ENCODE data around the gene MBTPS2.
A peak's percentile ranks its signal among the peaks of the same experiment; 100 is the strongest.
"Not testable (repeated sequence)": the region's sequence is repeated elsewhere in the genome, so short reads cannot be mapped to it uniquely, and the experiment has no call there.

The MBTPS2 gene

GRCh38 chrX:21839334-21840192 is at the start of gene MBTPS2:
MBTPS2 (plus strand) TSS chrX:21839617; CDS start chrX:21839735, 118 bp downstream.
- DNase-seq (ENCODE audit: low read depth): peak; percentile 82

DNA sequence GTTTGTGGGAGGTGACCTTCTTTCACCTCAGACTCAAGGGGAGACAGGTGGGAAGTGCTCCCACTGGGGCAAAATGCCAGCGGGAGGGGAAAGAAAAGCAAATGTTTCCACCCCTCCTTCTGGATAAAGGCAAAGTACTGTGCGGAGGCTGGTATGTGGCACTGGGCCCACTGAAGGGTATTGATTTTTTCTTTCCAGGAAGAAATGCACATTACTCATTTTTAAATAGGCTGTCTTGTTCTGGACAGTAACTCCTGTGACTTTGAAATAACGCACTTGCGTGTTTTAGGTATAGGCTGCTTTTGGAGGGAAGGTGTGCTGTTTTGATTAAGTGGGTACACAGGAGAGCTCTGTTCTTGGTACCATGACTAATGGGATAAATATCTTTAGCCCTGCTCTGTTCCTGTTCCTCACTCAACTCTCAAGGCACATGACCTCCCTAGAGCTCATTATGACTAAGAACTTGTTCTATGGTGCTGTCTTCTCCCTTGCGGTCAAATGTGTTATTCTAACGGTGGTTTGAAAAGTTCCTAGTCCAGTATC is 40.7 kb upstream of the MBTPS2 start:
- DNase-seq (ENCODE audit: low read depth): peak; percentile 6

- no peak for DNase-seq (ENCODE audit: low read depth)
These were observed 39.6 kb upstream of the MBTPS2 start for GRCh38 chrX:21799767-21800166.

DNA sequence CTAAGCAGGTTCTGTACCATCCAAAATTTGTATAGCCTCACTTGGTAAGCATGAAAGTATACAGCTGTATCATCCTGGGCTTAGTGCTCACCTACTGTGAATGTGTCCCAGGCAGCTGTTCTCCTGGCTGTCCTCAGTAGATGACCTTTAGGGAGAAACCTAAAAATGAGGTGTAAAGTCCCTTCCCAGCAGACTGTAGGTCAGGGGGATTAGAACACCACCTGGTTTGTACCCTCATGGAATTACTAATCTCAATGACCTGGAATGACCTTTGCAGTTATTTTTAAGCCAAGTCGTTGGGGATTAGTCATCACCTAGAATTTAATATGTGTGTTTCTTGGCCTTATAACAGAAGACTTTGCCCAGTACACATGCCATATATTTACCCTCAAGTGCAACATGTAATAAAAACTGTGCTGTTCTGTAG is 39.1 kb upstream of the MBTPS2 start:
- peak; percentile 6 for DNase-seq (ENCODE audit: low read depth)

- DNase-seq (ENCODE audit: low read depth): no peak
These were observed 37.3 kb upstream of the MBTPS2 start for GRCh38 chrX:21802054-21802670.

DNA sequence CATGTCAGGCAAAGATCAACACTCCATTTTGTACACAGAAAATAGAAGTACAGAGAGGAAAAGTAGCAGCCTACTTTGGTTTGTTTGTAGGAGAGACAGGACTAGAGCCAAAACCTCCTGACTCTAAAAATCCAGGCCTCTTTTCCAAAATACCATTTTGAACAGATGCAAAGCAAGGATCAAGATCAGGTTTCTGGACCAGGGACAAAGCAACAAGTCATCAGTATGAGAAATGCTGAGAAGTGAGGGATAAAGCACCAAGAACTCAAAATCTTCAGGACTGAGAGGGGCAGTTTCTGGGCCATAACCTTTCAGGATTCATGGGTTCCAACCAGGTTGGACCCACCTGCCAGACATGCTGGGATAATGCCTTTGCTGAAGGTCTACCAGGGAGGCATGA is 36.6 kb upstream of the MBTPS2 start:
- no peak for DNase-seq (ENCODE audit: low read depth)

GRCh38 chrX:21806691-21807090 is 32.7 kb upstream of the MBTPS2 start:
- no peak for DNase-seq (ENCODE audit: low read depth)

- DNase-seq (ENCODE audit: low read depth): no peak
These were observed 27.6 kb upstream of the MBTPS2 start for GRCh38 chrX:21811832-21812231.

DNA sequence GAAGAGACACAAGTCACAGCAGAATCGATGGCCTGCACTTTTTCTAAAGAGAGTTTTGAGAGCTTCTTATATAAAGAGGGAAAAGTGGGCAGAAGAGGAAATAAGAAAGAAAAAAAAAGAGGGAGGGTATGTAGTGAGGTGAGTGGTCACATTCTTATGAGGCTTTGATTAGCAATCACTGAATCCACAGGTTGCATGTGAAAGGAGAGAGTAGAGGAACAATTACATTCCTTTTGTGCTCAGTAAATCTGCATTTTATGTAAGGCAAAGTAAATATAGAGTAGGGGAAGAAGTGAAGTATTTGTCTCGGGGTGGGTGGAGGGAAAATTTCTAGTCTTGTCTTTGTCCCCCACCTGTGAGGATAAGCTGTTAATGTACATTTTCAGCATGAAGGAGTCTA is 26.8 kb upstream of the MBTPS2 start:
- DNase-seq (ENCODE audit: low read depth): no peak

DNA sequence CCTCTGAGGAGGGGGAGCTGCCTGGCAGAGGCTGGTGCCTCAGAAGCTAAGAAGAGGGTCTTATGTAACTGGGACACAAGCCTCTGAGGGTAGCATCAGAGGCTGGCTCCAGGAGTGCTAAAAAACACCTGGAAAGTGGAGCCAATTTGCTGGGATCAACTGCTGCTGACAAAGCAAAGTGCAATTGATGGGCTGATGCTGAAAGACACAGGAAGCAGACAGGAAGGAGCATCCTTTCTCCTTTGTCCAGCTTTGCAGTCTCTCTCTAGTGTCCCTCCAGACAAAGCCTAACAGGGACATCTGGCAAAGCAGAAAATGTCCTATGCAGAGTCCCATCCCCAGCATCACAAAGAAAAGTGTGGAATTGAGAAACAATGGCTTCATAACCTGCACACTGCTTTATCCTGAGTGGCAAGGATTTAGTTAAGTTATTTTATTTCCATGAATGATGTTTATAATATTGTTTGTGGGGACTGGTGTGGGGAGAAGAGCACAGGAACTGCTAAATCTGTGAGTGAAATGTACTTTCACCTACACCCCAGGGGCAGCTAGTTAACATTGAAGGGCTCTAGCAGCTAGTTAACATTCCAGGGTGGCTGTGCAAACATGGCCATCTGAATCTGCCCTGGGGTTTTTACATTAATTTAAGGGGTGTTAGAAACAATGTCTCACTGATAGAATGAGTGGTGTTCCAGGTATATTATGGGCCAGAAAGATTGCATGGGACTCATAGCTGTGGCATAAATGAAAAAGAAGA is 25.6 kb upstream of the MBTPS2 start:
- no peak for DNase-seq (ENCODE audit: low read depth)

- DNase-seq (ENCODE audit: low read depth): no peak
These were observed 23.3 kb upstream of the MBTPS2 start for GRCh38 chrX:21816136-21816535.

DNA sequence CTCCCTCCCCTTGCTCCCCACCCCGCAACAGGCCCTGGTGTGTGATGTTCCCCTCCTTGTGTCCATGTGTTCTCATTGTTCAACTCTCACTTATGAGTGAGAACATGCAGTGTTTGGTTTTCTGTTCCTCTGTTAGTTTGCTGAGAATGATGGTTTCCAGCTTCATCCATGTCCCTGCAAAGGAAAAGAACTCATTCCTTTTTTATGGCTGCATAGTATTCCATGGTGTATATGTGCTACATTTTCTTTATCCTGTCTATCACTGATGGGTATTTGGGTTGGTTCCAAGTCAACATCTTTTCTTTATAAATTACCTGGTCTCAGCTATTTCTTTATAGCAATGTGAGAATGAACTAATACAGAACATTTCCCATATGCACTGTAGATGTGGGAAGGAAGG is 19.2 kb upstream of the MBTPS2 start:
- not testable (repeated sequence) for DNase-seq (ENCODE audit: low read depth)

GRCh38 chrX:21821875-21822274 is 17.5 kb upstream of the MBTPS2 start:
- DNase-seq (ENCODE audit: low read depth): no peak

GRCh38 chrX:21831496-21831895 is 7.9 kb upstream of the MBTPS2 start:
- DNase-seq (ENCODE audit: low read depth): no peak

DNA sequence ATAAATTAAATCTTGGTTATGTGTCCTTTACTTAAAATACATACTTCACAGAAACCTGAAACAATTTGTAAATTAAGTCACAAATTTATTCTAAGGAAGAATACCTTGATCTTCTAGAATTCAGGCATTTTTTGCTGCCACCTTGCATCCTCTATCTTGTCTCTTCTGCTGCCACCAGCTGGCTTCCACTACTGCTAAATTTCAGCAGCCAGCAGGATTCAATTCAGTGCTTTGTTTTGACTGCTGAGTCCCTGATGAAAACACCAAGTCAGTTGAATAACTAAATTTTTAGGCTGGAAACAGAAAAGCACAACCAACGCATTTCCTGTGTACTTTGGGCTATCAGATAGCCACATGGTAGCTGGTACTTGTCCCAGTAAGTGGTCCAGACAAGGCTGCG is 2.4 kb upstream of the MBTPS2 start:
- DNase-seq (ENCODE audit: low read depth): no peak

DNA sequence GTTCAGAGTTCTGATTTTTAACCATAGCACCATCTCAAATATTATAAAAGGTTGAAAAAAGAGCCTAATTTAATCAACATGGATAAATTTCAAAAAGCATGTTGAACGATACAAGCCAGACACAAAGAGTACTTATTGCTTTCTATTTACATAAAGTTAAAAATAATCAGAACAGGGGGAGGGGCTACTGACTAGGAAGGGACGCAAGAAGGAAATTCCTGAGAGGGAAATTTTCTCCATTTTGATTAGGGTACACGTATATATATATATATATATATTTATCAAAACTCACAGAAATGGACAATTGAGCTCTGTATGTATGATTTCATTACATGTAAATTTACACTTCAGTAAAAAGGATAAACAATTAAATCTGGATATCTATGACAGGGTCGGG is 482 bp upstream of the MBTPS2 start:
- DNase-seq (ENCODE audit: low read depth): peak; percentile 6

- no peak for DNase-seq (ENCODE audit: low read depth)
These were observed 752 bp downstream of the MBTPS2 start for GRCh38 chrX:21840193-21840545.

DNA sequence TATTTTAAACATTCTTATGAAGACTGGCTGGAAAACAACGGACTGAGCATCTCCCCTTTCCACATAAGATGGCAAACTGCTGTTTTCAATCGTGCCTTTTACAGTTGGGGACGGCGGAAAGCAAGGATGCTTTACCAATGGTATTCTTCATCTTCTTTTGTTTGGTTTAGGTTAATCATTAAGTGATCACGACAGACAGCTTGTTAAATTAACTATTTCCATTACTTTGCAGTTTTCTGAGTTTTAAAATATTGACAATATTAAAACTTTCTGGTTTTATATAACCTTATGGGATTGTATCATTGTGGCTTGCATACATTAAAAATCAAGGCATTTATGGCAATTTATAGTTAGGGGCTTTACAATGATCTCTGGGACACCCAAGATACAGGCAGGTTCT is 3.8 kb downstream of the MBTPS2 start:
- no peak for DNase-seq (ENCODE audit: low read depth)

DNA sequence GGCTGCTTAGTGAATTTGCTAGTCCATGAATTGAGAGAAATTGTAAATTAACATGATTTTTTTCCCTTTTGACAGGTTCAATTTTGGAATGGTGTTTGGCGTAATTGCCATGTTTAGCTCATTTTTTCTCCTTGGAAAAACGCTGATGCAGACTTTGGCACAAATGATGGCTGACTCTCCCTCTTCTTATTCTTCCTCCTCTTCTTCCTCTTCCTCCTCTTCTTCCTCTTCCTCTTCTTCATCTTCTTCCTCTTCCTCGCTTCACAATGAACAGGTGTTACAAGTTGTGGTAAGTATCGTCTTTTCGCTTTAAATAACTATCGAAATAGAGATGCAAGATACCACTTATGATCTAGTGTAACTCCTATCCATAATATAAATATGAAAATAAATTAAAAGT is 5.7 kb downstream of the MBTPS2 start:
- DNase-seq (ENCODE audit: low read depth): no peak

DNA sequence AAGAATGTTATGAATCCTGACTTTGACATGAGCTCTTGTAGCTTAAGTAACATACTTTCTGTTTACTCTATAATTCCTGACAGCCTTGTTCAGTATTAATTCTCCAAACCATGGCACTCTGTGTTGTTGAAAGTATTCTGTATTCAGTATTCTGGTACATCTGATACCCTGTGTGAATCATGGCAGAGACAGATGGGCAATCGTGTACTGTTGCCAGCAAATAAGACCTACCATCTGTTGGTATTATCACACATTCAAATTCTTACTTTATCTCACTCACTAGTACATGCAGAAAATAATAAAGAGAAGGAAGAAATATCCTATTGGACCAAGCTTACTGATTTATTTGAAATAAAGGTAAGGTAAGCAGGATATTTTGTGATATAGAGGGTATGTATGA is 7.9 kb downstream of the MBTPS2 start:
- no peak for DNase-seq (ENCODE audit: low read depth)

- DNase-seq (ENCODE audit: low read depth): no peak
These were observed 14.2 kb downstream of the MBTPS2 start for GRCh38 chrX:21853578-21853977.

DNA sequence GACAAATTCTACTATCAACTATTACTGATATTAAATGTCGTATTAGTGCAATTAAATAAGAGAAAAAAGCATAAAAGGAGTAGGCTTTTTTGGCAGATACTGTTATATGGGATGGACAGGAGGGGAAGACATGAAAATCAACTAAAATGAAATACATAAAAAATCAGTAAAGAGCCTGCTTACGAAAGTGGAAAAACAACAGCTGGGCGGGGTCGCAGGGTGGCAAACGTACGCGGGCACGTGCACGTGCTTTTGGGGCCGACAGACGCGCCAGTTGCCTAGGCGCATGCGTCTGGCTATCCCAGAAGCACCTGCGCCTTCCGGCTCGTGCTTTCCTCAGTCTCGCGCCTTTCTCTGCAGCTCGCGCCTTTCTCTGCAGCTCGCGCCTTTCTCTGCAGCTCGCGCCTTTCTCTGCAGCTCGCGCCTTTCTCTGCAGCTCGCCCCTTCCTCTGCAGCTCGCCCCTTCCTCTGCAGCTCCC is 16.6 kb downstream of the MBTPS2 start, which contains the start of gene YY2:
Gene YY2, plus strand, starts transcription at position 51 of the 479 bp plus-strand sequence. CDS start 498 bp downstream, outside the sequence.
- no peak for DNase-seq (ENCODE audit: low read depth)
